OCI-LY7 (cell line): ENCODE results near the gene FAM227B. TPM values are rescaled to one million over a fixed set of nuclear protein-coding genes. Genes with fewer than 3 reads are reported as not detected.
"Not testable (repeated sequence)": the region's sequence is repeated elsewhere in the genome, so short reads cannot be mapped to it uniquely, and the experiment has no call there.

ENCODE experiments used
- BruUV-seq: library from RNA; stranded (reverse); fragments of 400-500 nt; replicated peaks from 2 replicates; lab custom pipeline; 2021; lab: Mats Ljungman, UMichigan
- CTCF ChIA-PET: fragments of 300-600 bp; sonication (Branson Sonifier 250); formaldehyde crosslinking; loops from one replicate; lab custom pipeline; 2022; ENCODE audit warnings: antibody characterized with exemption; ENCODE audit not compliant: unreplicated experiment; lab: Charles Lee
- POLR2A ChIA-PET: fragments of 300-600 bp; sonication (Branson Sonifier 250); formaldehyde crosslinking; loops from one replicate; lab custom pipeline; 2022; ENCODE audit warnings: antibody characterized with exemption; lab: Charles Lee
- DNase-seq: peaks from one replicate; pipeline ENCODE4 v3.0.0-alpha.2; 2015; ENCODE audit warnings: low spot score
- H2AFZ ChIP-seq: fragments of 200-600 bp; sonication (generic), shearing (Covaris generic); 2 replicates; pipeline ENCODE4 v1.6.1; 2014; ENCODE audit warnings: mild to moderate bottlenecking, antibody characterized with exemption, low read length, moderate library complexity
- H3K27ac ChIP-seq: fragments of 200-600 bp; sonication (generic); 2 replicates; pipeline ENCODE4 v1.5.1; 2014; ENCODE audit warnings: mixed run types, low read depth, mild to moderate bottlenecking, moderate library complexity, low read length, inconsistent platforms; ENCODE audit not compliant: poor library complexity, severe bottlenecking
- H3K36me3 ChIP-seq: fragments of 200-600 bp; sonication (generic); 2 replicates; pipeline ENCODE4 v1.6.1; 2014; ENCODE audit warnings: mild to moderate bottlenecking, antibody characterized with exemption, low read length, moderate library complexity, mixed read lengths; ENCODE audit not compliant: insufficient read depth
- H3K4me1 ChIP-seq: fragments of 200-600 bp; sonication (generic); 2 replicates; pipeline ENCODE4 v1.5.1; 2014; ENCODE audit warnings: mild to moderate bottlenecking, low read length; ENCODE audit not compliant: insufficient read depth, poor library complexity, severe bottlenecking
- H3K4me2 ChIP-seq: fragments of 200-600 bp; sonication (generic); 2 replicates; pipeline ENCODE4 v1.6.1; 2014; ENCODE audit warnings: mild to moderate bottlenecking, low read length
- H3K4me3 ChIP-seq: fragments of 200-600 bp; sonication (generic); 2 replicates; pipeline ENCODE4 v1.5.1; 2014; ENCODE audit warnings: mild to moderate bottlenecking, low read depth, low read length; ENCODE audit not compliant: poor library complexity, severe bottlenecking
- H3K79me2 ChIP-seq: fragments of 200-600 bp; sonication (generic); 2 replicates; pipeline ENCODE4 v1.6.1; 2016; ENCODE audit warnings: low read depth, mild to moderate bottlenecking, low read length, moderate library complexity, mixed read lengths; ENCODE audit not compliant: insufficient read depth
- H3K9me2 ChIP-seq: fragments of 200-600 bp; sonication (generic); 2 replicates; pipeline ENCODE4 v1.6.1; 2016; ENCODE audit warnings: mild to moderate bottlenecking, low read length, mixed read lengths; ENCODE audit not compliant: insufficient read depth
- H3K9me3 ChIP-seq: fragments of 200-600 bp; sonication (generic); 2 replicates; pipeline ENCODE4 v1.6.1; 2014; ENCODE audit warnings: mild to moderate bottlenecking, mixed run types, low read length, mixed read lengths
- H4K20me1 ChIP-seq: fragments of 200-600 bp; sonication (generic); 2 replicates; pipeline ENCODE4 v1.6.1; 2014; ENCODE audit warnings: mild to moderate bottlenecking, antibody characterized with exemption, low read length, moderate library complexity, mixed read lengths; ENCODE audit not compliant: insufficient read depth
- EZH2phosphoT487 ChIP-seq: fragments of 200-600 bp; sonication (generic); IDR thresholded peaks from 2 replicates; pipeline ENCODE4 v1.6.1; 2018; ENCODE audit warnings: low read depth, borderline replicate concordance, mild to moderate bottlenecking, mixed run types, antibody characterized with exemption, low read length, moderate library complexity, mixed read lengths
- intact Hi-C: fragments of 100-400 bp; cut with micrococcal nuclease; formaldehyde crosslinking; loops from one replicate; pipeline ENCODE4 v1.10.0; 2022; ENCODE audit not compliant: unreplicated experiment
- total RNA-seq, 2 experiments: library from RNA; depleted of rRNA in 1 of 2; stranded (reverse); fragments of >200 nt in 1 of 2; shearing (Covaris generic) in 1 of 2; gene quantifications; 2 replicates each; pipeline ENCODE4 v1.2.3, GENCODE V29; 2014 to 2022
- TF ChIP-seq, protein P1 (sequence below): fragments of 200-600 bp; sonication (generic); conservative IDR thresholded peaks from 2 replicates; pipeline ENCODE4 v1.5.1; 2014; ENCODE audit warnings: mild to moderate bottlenecking, antibody characterized with exemption, low read length, moderate library complexity, mixed read lengths

The FAM227B gene
- total RNA-seq, 2 experiments from 2014 or later = 2.9 to 6.2 TPM

DNA sequence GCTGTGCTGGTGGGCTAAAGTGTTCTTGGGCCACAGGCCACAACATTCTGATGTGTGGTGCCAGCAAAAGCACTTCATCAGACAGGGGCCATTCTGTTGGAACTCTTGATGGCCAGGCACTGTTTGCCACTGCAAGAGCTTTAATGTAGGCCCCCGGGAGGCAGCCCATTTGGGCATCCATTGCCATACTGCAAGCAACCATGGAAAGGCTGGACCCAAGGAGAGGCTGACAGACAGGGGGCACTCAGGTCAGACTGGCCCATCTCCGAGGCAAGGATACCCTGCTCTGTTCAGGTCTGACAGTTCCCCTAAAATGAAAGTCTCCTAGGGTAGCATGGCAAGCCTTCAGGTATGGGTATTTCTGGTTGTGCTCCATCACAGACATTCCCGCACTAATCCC lies 64.2 kb downstream of the FAM227B start:
- no peak for TF ChIP-seq EZH2phosphoT487
- TF ChIP-seq, protein P1, sequence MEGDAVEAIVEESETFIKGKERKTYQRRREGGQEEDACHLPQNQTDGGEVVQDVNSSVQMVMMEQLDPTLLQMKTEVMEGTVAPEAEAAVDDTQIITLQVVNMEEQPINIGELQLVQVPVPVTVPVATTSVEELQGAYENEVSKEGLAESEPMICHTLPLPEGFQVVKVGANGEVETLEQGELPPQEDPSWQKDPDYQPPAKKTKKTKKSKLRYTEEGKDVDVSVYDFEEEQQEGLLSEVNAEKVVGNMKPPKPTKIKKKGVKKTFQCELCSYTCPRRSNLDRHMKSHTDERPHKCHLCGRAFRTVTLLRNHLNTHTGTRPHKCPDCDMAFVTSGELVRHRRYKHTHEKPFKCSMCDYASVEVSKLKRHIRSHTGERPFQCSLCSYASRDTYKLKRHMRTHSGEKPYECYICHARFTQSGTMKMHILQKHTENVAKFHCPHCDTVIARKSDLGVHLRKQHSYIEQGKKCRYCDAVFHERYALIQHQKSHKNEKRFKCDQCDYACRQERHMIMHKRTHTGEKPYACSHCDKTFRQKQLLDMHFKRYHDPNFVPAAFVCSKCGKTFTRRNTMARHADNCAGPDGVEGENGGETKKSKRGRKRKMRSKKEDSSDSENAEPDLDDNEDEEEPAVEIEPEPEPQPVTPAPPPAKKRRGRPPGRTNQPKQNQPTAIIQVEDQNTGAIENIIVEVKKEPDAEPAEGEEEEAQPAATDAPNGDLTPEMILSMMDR = no peak
- Histone ChIP-seq H3K4me3 (no peak overlapping the region), H3K4me1 (no peaks in the 10 kb centered on the region), H3K4me2 (no peak overlapping the region), H4K20me1 (no peaks in the 10 kb centered on the region), H3K9me3 (no peaks in the 10 kb centered on the region), H3K36me3 (no peaks in the 10 kb centered on the region), H3K27ac (no peak overlapping the region), H3K9me2 (no peaks in the 10 kb centered on the region), H3K79me2 (no peaks in the 10 kb centered on the region), H2AFZ (no peak overlapping the region)
- CTCF ChIA-PET = no interaction called here
- POLR2A ChIA-PET = interaction anchor here (1.2 kb wide), 1 partner anchor 12 kb away, joined by 3 read pairs; no protein-coding TSS in a partner anchor
- DNase-seq = no peak
- no TSS peak for BruUV-seq
- intact Hi-C loops = no loop called here

DNA sequence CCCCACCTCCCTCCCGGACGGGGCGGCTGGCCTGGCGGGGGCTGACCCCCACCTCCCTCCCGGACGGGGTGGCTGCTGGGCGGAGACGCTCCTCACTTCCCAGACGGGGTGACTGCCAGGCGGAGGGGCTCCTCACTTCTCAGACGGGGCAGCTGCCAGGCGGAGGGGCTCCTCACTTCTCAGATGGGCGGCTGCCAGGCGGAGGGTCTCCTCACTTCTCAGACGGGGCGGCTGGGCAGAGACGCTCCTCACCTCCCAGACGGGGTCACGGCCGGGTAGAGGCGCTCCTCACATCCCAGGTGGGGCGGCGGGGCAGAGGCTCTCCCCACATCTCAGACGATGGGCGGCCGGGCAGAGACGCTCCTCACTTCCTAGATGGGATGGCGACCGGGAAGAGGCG lies 70.3 kb downstream of the FAM227B start:
- DNase-seq, H3K9me3 ChIP-seq, H3K9me2 ChIP-seq, H4K20me1 ChIP-seq, CTCF ChIA-PET, H3K4me1 ChIP-seq, H3K79me2 ChIP-seq, H3K4me2 ChIP-seq, intact Hi-C loops, H3K36me3 ChIP-seq, BruUV-seq, H3K27ac ChIP-seq, H3K4me3 ChIP-seq, POLR2A ChIA-PET, H2AFZ ChIP-seq: not testable (repeated sequence)

DNA sequence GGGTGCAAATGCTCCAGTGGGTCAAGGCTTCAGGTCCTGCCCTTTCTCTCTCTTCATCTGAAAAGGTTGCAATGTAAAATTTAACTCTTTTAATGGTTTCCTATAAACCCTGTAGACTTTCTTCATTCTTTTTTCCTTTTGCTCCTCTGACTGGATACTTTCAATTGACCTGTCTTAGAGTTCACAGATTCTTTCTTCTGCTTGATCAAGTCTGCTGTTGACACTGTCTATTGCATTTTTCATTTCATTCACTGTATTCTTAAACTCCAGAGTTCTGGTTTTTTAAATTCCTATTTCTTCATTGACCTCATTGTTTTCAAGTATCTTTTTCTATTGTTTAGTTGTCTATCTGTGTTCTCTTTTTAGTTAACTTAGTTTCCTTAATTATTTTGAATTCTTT lies 82.1 kb downstream of the FAM227B start:
- no peak for DNase-seq
- POLR2A ChIA-PET = no interaction called here
- no peaks in the 10 kb centered on the region for H3K79me2 ChIP-seq
- CTCF ChIA-PET = no interaction called here
- no peak overlapping the region for H3K4me2 ChIP-seq
- no peak overlapping the region for H3K27ac ChIP-seq
- BruUV-seq = no TSS peak
- TF ChIP-seq EZH2phosphoT487 = no peak
- TF ChIP-seq, protein P1 = no peak
- no peaks in the 10 kb centered on the region for H3K4me1 ChIP-seq
- H4K20me1 ChIP-seq = no peaks in the 10 kb centered on the region
- no peaks in the 10 kb centered on the region for H3K9me2 ChIP-seq
- H3K36me3 ChIP-seq = no peaks in the 10 kb centered on the region
- H2AFZ ChIP-seq = no peak overlapping the region
- no peak overlapping the region for H3K4me3 ChIP-seq
- no peaks in the 10 kb centered on the region for H3K9me3 ChIP-seq
- intact Hi-C loops = no loop called here
